ENCODE measurements around the gene ARHGAP26. TPM values are rescaled to one million over a fixed set of nuclear protein-coding genes. Genes with fewer than 3 reads are reported as not detected.

ARHGAP26 gene
- total and polyA plus RNA-seq, 4 donors: 1.8 to 16.7 (median 4.1) TPM

DNA sequence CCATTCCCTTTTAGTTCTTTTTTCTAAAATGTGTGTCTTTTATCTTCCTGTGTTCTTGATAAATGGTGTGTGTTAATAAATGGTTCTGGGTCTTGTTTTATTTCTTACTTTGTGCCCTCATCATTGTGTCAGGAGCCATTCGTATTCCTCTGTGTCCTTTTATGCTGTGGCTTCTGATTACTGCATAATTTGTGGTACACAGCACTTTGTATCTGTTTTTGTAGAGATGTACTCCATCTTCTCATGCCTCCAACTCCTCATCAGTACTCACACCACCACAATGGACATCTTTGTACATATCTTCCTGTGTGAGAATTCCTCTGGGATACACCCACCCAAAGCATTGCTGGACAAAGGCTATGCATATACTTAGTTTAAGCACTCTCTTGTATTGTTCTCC is 247.4 kb downstream of the ARHGAP26 start (continued):
- TF ChIP-seq, protein P1, sequence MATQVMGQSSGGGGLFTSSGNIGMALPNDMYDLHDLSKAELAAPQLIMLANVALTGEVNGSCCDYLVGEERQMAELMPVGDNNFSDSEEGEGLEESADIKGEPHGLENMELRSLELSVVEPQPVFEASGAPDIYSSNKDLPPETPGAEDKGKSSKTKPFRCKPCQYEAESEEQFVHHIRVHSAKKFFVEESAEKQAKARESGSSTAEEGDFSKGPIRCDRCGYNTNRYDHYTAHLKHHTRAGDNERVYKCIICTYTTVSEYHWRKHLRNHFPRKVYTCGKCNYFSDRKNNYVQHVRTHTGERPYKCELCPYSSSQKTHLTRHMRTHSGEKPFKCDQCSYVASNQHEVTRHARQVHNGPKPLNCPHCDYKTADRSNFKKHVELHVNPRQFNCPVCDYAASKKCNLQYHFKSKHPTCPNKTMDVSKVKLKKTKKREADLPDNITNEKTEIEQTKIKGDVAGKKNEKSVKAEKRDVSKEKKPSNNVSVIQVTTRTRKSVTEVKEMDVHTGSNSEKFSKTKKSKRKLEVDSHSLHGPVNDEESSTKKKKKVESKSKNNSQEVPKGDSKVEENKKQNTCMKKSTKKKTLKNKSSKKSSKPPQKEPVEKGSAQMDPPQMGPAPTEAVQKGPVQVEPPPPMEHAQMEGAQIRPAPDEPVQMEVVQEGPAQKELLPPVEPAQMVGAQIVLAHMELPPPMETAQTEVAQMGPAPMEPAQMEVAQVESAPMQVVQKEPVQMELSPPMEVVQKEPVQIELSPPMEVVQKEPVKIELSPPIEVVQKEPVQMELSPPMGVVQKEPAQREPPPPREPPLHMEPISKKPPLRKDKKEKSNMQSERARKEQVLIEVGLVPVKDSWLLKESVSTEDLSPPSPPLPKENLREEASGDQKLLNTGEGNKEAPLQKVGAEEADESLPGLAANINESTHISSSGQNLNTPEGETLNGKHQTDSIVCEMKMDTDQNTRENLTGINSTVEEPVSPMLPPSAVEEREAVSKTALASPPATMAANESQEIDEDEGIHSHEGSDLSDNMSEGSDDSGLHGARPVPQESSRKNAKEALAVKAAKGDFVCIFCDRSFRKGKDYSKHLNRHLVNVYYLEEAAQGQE (IDR thresholded peaks at IDR 0.05): no peak
- TF ChIP-seq ATF3 (IDR thresholded peaks at IDR 0.05) (no peak), HNF4A (conservative IDR thresholded peaks at IDR 0.05) (no peak)
- TF ChIP-seq, protein P2, sequence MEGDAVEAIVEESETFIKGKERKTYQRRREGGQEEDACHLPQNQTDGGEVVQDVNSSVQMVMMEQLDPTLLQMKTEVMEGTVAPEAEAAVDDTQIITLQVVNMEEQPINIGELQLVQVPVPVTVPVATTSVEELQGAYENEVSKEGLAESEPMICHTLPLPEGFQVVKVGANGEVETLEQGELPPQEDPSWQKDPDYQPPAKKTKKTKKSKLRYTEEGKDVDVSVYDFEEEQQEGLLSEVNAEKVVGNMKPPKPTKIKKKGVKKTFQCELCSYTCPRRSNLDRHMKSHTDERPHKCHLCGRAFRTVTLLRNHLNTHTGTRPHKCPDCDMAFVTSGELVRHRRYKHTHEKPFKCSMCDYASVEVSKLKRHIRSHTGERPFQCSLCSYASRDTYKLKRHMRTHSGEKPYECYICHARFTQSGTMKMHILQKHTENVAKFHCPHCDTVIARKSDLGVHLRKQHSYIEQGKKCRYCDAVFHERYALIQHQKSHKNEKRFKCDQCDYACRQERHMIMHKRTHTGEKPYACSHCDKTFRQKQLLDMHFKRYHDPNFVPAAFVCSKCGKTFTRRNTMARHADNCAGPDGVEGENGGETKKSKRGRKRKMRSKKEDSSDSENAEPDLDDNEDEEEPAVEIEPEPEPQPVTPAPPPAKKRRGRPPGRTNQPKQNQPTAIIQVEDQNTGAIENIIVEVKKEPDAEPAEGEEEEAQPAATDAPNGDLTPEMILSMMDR (IDR thresholded peaks at IDR 0.05; ENCODE audit: low read depth, low read length, missing input control): no peak

DNA sequence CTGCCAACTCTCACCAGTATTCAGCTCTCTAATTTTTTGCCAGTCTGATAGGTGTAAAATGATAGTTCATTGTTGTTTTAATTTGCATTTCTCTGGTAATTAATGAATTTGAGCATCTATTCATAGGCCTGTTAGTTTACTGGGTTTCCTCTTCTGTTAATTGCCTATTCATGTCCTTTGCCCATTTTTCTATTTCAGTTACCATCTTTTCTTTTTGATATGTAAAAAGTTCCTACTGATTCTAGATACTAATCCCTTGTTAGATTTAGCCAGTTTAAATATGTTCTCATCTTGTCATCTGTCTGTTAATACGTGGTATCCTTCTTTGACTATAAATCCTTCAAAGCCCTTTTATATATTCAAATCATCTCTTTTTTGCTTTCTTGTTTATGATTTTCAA is 247.8 kb downstream of the ARHGAP26 start:
- DNase-seq (ENCODE audit: low spot score): no peak
- H3K9me3 ChIP-seq (ENCODE audit: control insufficient read depth in 4 of 4, low read length in 3 of 4): no peaks in the 10 kb centered on the region
- H3K27ac ChIP-seq (ENCODE audit: low read depth in 1 of 2, low read length in 2 of 2): no peak overlapping the region
- H3K27me3 ChIP-seq (ENCODE audit: control insufficient read depth in 4 of 4, insufficient read depth in 4 of 4, low read length in 3 of 4): no peaks in the 10 kb centered on the region
- H3K4me3 ChIP-seq (ENCODE audit: low read depth in 1 of 3, low read length in 3 of 3): no peak overlapping the region
- peaks cover 0 to 9% (median 2%) of the 10 kb centered on the region in 4 donors for H3K36me3 ChIP-seq (ENCODE audit: control insufficient read depth in 4 of 4, insufficient read depth in 3 of 4, low read depth in 1 of 4, low read length in 3 of 4)
- TF ChIP-seq, protein P1 (IDR thresholded peaks at IDR 0.05): no peak
- TF ChIP-seq, protein P3, sequence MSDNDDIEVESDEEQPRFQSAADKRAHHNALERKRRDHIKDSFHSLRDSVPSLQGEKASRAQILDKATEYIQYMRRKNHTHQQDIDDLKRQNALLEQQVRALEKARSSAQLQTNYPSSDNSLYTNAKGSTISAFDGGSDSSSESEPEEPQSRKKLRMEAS (IDR thresholded peaks at IDR 0.05): no peak
- no peak for TF ChIP-seq EGR1 (IDR thresholded peaks at IDR 0.05; ENCODE audit: low read depth in 2 of 2)
- no peak for TF ChIP-seq HNF4A (conservative IDR thresholded peaks at IDR 0.05)
- TF ChIP-seq, protein P2 (IDR thresholded peaks at IDR 0.05; ENCODE audit: low read depth, low read length, missing input control): no peak
- TF ChIP-seq FOXA1 (IDR thresholded peaks at IDR 0.05): no peak
- no peak for TF ChIP-seq RAD21 (IDR thresholded peaks at IDR 0.05)
- no peak for TF ChIP-seq NR2F2 (IDR thresholded peaks at IDR 0.05)
- TF ChIP-seq FOXA2 (IDR thresholded peaks at IDR 0.05): no peak
- no peak for TF ChIP-seq JUND (IDR thresholded peaks at IDR 0.05)
- no peak for TF ChIP-seq ATF3 (IDR thresholded peaks at IDR 0.05)
- no peak for TF ChIP-seq YY1 (IDR thresholded peaks at IDR 0.05)
- H3K9ac ChIP-seq (ENCODE audit: low read depth in 1 of 2, low read length in 2 of 2): no peak overlapping the region
- H3K4me1 ChIP-seq (ENCODE audit: control insufficient read depth in 4 of 4, insufficient read depth in 4 of 4, low read length in 3 of 4): no peaks in the 10 kb centered on the region
- 100% methylated on average over 1 of the region's 1 CpG for WGBS

Data from liver (tissue), 9 donors.